Activated CD4-positive, alpha-beta T cell treated with anti-CD3 and anti-CD28 coated beads, Interleukin-2, amount 50 U/mL, for 4 hours (primary cell): ENCODE results near the gene MYBPHL.
A peak's percentile ranks its signal among the peaks of the same experiment; 100 is the strongest.
"Not testable (repeated sequence)": the region's sequence is repeated elsewhere in the genome, so short reads cannot be mapped to it uniquely, and the experiment has no call there.

ENCODE experiments used
- DNase-seq, 2 experiments: peaks; one replicate each; pipeline ENCODE4 v3.0.0-alpha.2; 2020

MYBPHL gene

GRCh38 chr1:109305991-109306390 is 820 bp downstream of the MYBPHL start:
- DNase-seq: not testable (repeated sequence)

- no peak for DNase-seq
Observed at GRCh38 chr1:109304226-109304920, 2.4 kb downstream of the MYBPHL start.

- DNase-seq: no peak
Observed at GRCh38 chr1:109301874-109302273, 4.9 kb downstream of the MYBPHL start.

GRCh38 chr1:109300650-109301151 is 6.1 kb downstream of the MYBPHL start:
- DNase-seq: no peak

GRCh38 chr1:109299558-109300343 is 7.1 kb downstream of the MYBPHL start:
- no peak for DNase-seq

- DNase-seq: no peak
Observed at GRCh38 chr1:109298666-109299557, 7.9 kb downstream of the MYBPHL start.

- no peak for DNase-seq
Observed at GRCh38 chr1:109296782-109297181, 10.0 kb downstream of the MYBPHL start.

GRCh38 chr1:109295712-109296415 is 10.9 kb downstream of the MYBPHL start:
- no peak for DNase-seq

GRCh38 chr1:109294481-109294880 is 12.3 kb downstream of the MYBPHL start:
- DNase-seq: no peak

GRCh38 chr1:109293026-109293425 is 13.8 kb downstream of the MYBPHL start:
- no peak for DNase-seq

- no peak for DNase-seq
Observed at GRCh38 chr1:109292364-109292763, 14.4 kb downstream of the MYBPHL start.

- DNase-seq: no peak
Observed at GRCh38 chr1:109290998-109291397, 15.8 kb downstream of the MYBPHL start.

- DNase-seq: no peak
Observed at GRCh38 chr1:109290137-109290536, 16.7 kb downstream of the MYBPHL start.

- DNase-seq: not testable (repeated sequence)
Observed at GRCh38 chr1:109286762-109287161, 20.0 kb downstream of the MYBPHL start.

- no peak for DNase-seq
Observed at GRCh38 chr1:109283748-109284600, 22.8 kb downstream of the MYBPHL start.

- peak; percentile 84 for DNase-seq
Observed at GRCh38 chr1:109282952-109283747, 23.7 kb downstream of the MYBPHL start, which contains the start of gene PSRC1. PSRC1 (minus strand) TSS chr1:109283145.

GRCh38 chr1:109282497-109282951 is 24.3 kb downstream of the MYBPHL start:
- no peak for DNase-seq

- DNase-seq: no peak
Observed at GRCh38 chr1:109281680-109282496, 24.9 kb downstream of the MYBPHL start.

- DNase-seq: no peak
Observed at GRCh38 chr1:109280862-109281261, 25.9 kb downstream of the MYBPHL start.
